ENCODE data around the gene LMNTD1.

GRCh38 chr12:25477217-25477616 is 75.9 kb downstream of the LMNTD1 start:
- no peak for TF ChIP-seq CTCF (IDR thresholded peaks at IDR 0.05; ENCODE audit: low read depth, low read length, missing input control)
- no peak for TF ChIP-seq MAX (IDR thresholded peaks at IDR 0.05)
- TF ChIP-seq EGR1 (IDR thresholded peaks at IDR 0.05; ENCODE audit: low read depth in 2 of 2), result no peak

Data from liver (tissue), 3 donors.